Stimulated activated CD4-positive, alpha-beta T cell treated with anti-CD3 and anti-CD28 coated beads, TNF-alpha, amount 100 ng/mL, for 24 hours (primary cell): ENCODE results near the gene CYP8B1.

Experiments used
- DNase-seq, 3 experiments: peaks; one replicate each; pipeline ENCODE4 v3.0.0-alpha.2; 2020; ENCODE audit warnings: low read depth in 3 of 3

The CYP8B1 gene

GRCh38 chr3:42853739-42854302, 21.9 kb downstream of the CYP8B1 start:
- DNase-seq: no peak

DNA sequence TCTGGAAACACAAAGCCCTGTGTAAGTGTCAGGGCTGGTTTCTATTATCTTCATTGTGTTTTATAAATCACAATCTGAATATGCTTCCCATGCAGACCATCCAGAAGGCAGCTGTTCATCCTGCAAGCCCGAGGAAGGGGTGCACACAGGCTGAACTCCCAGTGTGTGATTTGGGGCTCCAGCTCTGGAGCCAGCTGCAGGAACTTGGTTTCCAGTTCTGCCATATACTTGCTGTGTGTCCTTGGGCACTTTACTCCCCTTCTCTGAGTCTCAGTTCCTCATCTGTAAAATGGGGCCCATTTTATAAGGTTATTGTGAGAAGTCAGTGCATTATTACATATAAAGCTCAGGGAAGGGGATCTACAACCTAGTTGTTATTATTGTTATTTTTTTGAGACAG, 22.6 kb downstream of the CYP8B1 start:
- no peak for DNase-seq

DNA sequence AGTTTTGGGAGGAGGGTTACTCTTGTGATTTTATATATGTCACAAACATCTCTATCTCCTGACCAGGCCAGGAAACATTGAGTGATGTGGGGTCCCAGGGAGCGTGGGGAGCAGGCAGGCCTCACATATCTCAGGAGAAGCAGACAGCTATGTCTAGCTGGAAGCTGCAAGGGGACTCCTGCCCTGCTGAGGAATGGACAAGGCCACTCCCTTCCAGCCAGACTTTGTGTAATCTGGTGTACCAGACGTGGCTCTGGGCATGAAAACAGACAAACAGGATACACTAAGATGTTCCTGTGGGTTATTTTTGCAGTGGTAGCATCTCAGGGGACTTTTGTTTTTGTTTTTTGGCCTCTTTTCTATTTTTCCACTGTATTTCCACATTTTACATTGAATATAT, 23.2 kb downstream of the CYP8B1 start:
- DNase-seq: no peak

- no peak for DNase-seq
Observed at GRCh38 chr3:42851228-42851834, 24.3 kb downstream of the CYP8B1 start.

DNA sequence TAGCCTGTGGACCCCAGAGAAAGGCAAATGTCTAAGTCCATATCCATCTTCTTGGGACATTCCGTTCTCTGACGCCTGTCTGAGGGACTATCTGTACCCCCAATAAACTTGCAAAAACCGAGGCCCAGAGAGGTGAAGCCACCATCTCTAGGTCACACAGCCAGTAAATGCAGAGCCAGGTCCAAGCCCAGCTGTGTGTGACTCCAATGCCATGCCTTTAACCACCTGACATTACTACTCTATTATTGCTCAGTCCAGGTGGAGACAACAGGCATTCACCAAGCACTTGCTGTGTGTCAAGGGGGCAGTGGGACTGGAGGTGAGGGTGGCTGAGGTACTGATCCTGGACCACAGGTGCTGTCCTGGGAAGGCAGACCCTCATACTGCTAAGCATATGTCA, 25.4 kb downstream of the CYP8B1 start:
- no peak for DNase-seq

- no peak for DNase-seq
Observed at GRCh38 chr3:42849017-42849416, 26.7 kb downstream of the CYP8B1 start.

DNA sequence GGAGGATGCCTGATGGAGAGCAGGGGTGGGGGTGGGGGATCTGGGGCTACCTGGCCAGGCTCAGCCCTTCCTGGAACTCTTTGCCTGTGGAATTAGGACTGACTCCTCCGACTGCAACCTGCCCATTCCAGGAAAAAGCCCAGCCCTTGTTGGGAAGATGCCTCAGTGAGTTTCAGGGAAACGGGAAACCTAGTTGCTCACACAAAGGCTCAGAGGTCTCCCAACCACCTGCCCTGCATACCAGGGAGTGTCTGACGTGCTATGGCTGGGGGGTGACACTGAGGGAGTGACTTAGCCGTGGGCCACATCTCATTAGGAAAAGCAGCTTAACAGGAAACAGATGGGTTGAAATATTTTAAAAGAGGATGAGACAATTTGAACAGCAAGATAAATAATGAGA, 27.9 kb downstream of the CYP8B1 start:
- DNase-seq: no peak

- no peak for DNase-seq
Observed at GRCh38 chr3:42846685-42847522, 28.8 kb downstream of the CYP8B1 start.

DNA sequence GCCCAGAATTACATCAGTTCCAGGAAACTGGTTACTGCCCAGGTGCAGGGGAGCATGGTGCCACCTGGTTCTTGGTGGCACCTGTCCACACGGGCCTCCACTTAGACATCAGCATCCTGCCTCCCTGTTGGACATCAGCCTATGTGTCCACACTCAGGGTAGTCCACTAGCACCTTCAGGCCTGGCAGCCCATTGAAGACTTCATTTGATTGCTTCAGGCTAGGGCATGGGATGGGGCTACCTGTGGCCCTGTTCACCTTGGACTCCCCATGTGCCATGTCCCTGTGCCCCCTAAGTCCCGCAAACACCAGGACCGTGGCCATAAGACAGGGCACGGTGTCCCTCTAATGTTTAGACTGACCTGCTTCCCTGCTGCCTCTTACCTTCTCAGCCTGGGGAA, 30.9 kb downstream of the CYP8B1 start:
- DNase-seq: no peak

DNA sequence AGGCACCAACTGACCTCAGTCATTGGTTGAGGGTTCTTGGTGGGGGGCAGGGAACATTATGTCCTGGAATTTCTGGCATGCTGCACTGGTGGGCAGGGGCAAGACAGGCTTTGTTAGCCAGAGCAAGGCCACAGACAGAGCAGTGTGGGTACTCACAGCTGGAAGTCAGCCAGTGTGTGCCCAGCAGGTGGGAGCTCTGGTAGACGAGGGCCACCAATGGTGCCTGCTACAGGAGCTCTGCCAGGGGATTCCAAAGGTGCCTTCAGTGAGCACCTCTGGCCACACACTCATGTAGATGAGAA, 31.3 kb downstream of the CYP8B1 start:
- DNase-seq: no peak

DNA sequence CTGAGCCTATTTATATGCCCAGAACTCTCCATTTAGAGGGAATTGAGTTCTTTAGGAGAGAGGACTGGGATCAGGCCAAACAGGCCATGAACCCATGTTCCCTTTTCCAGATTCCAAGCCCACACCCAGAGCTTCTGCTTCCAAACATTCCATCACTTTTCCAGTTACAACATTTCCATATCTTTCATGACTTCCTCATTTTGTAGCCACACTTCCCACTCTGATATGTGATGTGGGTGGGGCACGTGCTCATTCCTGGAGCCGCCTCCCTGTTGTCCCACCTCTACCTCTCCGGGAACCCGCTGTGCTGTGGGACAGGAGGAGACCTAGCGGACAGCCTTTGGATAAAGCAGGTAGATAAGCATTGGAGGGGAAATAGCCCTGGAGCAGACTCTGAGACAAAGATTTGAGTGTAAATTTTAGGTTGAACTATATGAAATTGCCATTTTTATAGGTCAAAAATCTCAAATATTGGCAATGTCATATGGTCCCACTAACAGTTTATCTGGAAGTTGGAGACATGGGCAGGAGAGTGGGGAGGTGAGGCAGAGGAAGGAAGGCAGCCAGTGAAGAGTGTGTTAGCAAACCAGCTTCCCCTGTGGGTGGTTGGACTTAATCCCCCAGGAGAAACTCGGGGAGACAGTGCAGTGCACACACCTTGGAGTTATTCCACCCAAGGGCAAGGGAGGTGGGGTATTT, 31.8 kb downstream of the CYP8B1 start:
- no peak for DNase-seq

DNA sequence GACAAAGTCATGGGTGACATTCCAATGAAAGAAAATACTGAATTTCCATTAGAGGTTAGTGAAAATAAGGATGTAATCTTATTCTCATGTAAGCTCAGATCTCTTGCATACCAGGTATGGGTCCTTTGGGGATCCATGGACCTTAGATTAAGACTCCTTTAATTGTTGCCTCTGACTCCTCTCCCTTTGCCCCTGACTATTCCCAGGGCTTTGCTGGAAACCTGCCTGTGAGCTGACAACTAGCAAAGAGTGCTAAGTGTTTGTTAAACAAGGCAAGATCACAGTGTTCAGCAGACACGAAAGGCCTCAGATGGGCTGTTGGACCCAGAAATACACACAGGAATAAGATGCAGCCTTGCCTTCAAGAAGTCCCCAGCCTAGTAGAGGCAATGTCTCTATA, 34.3 kb downstream of the CYP8B1 start:
- DNase-seq: no peak

DNA sequence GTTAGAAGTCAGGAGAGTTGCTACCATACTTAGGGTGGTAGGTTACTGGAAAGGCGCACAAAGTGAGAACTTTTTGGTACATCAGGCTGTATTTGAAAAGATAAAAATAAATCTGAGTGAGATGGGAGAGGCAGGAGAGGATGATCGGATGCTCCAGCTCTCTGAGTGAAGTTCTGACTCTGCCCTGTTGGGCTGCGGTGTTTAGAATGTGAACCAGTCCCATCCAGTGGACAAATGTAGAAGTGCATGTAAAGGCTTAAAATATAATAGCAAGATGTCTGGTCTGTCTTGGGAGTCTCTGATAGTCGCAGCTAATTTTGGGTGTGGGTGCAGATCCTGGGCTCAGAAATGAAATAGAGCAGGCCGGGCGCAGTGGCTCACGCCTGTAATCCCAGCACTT, 36.1 kb downstream of the CYP8B1 start:
- no peak for DNase-seq

DNA sequence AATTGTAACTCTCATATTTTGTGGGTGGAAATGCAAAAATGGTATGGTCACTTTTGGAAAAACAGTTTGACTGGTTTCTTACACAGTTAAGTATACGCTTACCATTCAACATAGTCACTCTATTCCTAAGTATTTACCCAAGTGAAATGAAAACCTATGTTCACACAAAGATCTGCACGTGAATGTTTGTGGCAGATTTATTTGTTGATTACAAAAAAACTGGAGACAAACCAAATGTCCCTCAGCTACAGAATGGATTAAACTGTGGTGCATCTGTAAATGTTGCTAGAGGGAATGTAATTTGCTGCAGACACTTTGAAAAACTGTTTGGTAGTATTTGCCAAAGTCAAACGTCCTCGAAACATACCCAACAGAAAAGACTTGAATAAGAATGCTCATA, 37.1 kb downstream of the CYP8B1 start:
- no peak for DNase-seq

DNA sequence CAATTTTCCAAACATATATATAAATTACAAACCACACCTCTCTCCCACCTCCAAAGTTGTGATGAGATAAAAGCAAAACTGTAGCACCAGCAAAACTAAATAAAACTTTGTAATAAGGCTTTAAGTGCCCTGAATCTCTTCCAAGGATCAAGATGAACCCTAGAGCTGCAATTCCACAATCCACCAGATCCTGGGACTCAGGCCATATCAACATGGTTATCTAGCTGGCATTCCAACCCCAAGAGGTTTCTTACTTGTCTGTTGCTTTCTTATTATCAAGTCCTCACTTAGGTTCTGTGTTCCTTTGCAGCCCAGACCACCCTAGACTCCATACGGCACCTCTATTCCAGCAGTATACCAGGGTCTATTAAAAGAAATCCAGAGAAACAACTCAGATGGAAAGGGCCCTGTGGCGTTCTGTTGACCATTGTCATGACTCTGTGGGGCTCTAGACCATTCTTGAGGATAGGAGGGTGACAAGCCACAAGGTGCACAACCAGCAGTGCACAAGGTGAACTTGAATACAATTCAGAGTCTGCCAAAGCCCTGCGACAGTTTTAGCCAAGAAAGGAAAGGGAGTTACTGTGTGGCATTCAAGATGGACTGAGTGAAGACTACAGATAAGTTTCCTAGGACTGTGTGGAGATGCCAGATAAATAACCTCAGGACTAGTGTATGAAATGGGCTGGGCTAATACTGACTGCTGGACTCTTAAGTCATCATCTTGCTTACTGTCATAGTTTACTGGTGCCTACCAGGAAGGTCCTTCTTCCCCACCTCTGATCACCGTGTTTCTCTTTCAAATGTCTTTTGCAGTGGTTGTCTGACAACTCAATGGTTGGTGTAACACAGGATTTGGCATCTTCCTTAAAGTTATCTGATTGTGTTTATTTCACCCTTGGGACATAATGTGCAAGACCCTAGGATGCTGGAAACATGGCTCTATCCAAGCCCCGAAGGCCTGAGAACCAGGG, 39.2 kb downstream of the CYP8B1 start:
- no peak for DNase-seq

DNA sequence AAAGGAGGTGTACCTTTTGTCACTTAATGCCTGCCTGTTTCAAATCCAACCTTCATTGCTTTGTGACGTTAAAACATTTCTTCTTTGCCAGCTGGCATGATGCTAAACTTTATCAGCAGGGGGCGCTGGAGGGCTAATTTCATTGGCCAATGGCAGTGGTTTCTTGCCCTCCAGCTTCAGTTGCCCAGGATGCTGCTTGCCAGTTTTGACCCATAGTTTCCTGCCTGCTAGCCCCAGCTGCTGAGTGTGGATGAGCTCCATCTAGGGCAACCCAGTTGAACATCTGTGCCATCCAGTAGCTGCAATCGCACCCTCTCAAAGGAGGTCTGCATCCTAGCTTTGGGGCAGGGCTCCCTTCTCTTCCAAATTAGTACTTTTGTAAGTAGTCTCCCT, 44.4 kb downstream of the CYP8B1 start:
- peak; percentile 53 to 75 (median 61) for DNase-seq

GRCh38 chr3:42830437-42831320, 45.0 kb downstream of the CYP8B1 start:
- DNase-seq: no peak

GRCh38 chr3:42829628-42830436, 45.8 kb downstream of the CYP8B1 start:
- no peak for DNase-seq

GRCh38 chr3:42829083-42829627, 46.5 kb downstream of the CYP8B1 start:
- no peak for DNase-seq
